NCI-H82 (cell line): ENCODE data around the gene AMDHD2.
A peak's percentile ranks its signal among the peaks of the same experiment; 100 is the strongest.
"Not testable (repeated sequence)": the region's sequence is repeated elsewhere in the genome, so short reads cannot be mapped to it uniquely, and the experiment has no call there.

Experiments used
- DNase-seq: peaks from one replicate; lab custom pipeline; 2025; lab: John Stamatoyannopoulos, UW

AMDHD2 gene

GRCh38 chr16:2517954-2518605 lies 2.1 kb upstream of the AMDHD2 start:
- DNase-seq, result no peak

DNA sequence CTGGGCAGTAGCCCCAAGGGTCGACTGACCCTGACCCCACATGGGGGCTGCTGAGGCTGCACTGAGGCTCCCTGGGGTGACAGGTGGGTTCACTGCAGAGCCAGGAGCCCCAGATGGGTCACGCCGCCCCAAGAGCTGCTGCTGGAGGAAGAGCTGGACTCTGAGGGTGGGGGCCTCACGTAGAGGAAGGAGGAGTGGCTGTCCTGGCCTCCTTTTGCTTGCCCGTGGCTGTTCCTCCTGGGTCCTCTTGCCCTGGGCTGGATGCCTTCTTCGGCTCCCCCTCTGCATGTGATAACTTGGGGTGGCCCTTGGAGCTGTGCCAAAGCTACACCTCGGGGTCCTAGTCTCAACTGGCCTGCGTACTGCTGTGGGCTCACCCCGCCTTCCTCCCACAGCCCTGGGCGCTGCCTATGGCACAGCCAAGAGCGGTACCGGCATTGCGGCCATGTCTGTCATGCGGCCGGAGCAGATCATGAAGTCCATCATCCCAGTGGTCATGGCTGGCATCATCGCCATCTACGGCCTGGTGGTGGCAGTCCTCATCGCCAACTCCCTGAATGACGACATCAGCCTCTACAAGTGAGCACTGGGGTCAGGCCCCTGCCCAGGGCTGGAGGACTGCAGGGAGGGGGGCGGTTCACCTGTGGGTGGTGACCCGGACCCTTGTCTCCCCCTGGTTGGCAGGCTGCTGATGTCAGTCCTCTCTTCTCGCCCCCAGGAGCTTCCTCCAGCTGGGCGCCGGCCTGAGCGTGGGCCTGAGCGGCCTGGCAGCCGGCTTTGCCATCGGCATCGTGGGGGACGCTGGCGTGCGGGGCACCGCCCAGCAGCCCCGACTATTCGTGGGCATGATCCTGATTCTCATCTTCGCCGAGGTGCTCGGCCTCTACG lies 1.1 kb upstream of the AMDHD2 start:
- no peak for DNase-seq

GRCh38 chr16:2519711-2520080 lies 475 bp upstream of the AMDHD2 start:
- no peak for DNase-seq

- no peak for DNase-seq
Observed at GRCh38 chr16:2520784-2521531, 787 bp downstream of the AMDHD2 start.

DNA sequence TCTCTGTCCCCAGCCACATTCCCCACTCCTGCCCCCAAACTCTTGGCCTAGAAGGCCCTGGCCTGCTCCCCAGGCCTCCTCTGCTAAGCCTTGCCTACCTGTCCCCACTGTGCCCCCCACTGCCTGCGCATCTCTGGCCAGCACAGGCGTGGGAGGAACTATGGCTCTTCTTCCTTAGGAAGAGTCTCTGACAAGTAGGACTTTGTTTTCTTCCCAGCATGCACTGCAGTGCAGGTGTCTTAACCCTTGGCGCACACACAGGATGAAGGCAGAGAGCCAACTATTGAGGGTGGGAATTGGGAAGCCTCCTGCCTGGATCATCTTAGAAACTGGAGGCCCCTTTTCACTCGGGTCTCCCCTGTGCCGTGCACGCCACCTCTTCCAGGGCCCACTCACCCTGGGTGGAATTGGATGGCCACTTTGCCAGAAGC lies 3.6 kb downstream of the AMDHD2 start:
- no peak for DNase-seq

DNA sequence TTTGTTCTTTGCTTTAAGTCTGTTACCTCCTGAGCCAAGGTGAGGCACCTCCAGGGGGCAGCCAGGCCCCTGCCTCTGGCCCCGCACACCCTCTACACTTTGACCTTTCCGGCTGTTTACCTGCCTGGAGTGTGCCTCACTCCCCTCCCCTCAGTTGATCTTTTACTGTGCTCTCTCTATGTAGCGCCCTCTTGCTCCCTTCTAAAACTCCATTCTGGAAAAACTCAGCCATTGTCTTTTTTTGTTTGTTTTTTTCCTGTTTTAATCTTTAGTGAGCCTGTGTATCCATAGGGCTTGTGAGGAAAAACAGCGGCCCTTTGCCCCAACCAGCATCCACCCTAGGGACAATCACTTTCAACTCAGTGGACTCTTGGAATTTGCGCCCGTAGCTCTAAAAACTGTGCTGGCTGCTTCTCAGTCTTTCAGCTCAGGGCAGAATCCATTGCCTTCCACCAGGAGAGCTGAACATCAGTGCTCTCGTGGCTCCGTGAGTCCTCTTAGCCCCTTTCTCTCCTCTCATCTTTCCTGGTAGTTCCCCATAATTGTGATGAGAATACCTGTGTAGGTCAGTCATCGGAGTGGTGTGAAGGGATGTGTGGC lies 4.3 kb downstream of the AMDHD2 start:
- no peak for DNase-seq

DNA sequence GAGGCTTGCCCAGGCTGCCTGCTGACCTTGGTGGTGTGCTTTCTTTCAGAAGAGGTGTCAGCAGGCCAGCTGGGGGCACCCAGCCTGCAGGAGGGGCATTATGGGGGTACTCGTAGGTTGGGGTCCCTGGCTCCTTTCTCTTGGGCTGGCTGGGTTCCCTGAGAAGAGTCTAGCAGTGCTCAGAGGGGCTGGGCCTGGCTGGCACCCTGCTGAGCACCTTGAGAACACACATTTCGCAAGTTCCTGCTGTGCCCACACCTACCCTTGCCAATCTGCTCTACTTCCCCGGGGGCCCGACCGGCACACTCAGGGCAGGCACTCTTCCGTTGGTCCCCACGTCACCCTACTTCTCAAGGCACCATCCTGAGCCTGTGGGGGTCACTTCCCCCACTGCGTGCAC lies 6.0 kb downstream of the AMDHD2 start:
- no peak for DNase-seq

- no peak for DNase-seq
Observed at GRCh38 chr16:2527071-2527783, 7.1 kb downstream of the AMDHD2 start.

DNA sequence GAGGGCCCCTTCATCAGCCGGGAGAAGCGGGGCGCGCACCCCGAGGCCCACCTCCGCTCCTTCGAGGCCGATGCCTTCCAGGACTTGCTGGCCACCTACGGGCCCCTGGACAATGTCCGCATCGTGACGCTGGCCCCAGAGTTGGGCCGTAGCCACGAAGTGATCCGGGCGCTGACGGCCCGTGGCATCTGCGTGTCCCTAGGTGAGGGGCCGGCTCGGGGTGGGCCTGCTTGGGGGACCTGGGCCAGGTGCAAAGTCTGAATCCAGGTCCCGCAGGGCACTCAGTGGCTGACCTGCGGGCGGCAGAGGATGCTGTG lies 7.6 kb downstream of the AMDHD2 start:
- DNase-seq, result no peak

DNA sequence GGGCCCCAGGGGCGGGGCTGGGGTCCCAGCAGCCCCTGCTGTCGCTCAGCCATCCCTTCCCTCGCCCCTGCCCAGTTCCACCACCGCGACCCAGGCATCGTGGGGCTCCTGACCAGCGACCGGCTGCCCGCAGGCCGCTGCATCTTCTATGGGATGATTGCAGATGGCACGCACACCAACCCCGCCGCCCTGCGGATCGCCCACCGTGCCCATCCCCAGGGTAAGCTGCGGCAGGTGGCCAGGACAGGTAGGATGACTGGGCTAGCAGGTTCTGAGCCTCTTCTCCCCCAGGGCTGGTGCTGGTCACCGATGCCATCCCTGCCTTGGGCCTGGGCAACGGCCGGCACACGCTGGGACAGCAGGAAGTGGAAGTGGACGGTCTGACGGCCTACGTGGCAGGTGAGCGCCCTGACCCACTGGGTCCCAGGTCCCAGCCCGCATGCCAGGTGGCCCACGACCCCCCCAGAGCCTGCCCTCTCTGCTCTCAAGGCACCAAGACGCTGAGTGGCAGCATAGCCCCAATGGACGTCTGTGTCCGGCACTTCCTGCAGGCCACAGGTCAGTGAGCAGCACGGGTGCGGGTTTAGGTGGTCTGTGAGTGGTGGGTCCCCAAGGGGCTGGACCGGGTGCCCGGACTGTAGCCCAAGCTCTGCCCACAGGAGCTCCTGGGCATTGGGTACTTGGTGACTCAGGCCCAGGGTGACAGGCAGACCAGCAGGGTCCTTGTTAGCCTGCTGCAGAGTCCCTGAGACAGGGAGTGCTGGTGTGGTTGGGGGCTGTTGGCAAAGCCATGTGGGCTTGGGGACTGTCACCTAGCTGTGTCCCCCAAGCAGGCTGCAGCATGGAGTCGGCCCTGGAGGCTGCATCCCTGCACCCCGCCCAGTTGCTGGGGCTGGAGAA lies 8.2 kb downstream of the AMDHD2 start:
- DNase-seq, result no peak

- DNase-seq, result no peak
Observed at GRCh38 chr16:2529061-2529931, 9.1 kb downstream of the AMDHD2 start.

- no peak for DNase-seq
Observed at GRCh38 chr16:2529961-2530628, 9.9 kb downstream of the AMDHD2 start.

DNA sequence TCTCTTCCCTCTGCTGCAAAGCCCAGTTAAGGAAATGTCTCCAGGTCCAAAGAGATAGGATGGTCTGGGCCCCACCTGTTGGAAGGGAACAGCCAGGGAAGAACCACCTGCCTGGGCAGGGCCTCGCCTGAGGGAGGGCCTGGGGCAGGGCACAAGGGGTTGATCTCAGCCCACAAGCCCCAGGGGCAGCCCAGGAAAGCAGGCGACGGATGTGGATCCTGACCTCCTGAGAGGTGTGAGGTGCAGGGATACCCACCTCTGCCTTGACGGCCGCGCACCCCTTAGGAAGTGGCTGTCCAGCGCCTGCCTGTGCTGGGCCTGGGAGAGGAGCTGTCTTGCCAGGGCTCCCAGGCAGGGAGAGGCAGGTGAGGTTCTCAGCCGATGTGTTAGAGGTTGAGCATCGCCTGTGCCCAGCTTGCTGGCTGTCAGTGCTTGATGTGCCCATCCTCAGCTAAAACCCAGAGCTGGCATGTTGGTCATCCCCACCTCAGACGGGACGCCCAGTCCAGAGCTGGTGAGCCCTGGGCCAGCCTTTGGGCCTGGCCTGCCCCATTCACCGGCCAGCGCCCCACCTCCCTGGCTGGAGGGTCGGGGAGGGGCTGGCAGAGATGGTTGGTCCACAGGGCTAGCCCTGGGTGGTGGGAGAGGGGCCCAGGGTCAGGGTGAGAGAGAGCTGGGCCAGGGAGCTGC lies 10.6 kb downstream of the AMDHD2 start:
- no peak for DNase-seq

- no peak for DNase-seq
Observed at GRCh38 chr16:2531371-2531695, 11.2 kb downstream of the AMDHD2 start, which contains the start of gene CEMP1. CEMP1 (minus strand) TSS chr16:2531408; CDS start chr16:2531073, 335 bp downstream.

DNA sequence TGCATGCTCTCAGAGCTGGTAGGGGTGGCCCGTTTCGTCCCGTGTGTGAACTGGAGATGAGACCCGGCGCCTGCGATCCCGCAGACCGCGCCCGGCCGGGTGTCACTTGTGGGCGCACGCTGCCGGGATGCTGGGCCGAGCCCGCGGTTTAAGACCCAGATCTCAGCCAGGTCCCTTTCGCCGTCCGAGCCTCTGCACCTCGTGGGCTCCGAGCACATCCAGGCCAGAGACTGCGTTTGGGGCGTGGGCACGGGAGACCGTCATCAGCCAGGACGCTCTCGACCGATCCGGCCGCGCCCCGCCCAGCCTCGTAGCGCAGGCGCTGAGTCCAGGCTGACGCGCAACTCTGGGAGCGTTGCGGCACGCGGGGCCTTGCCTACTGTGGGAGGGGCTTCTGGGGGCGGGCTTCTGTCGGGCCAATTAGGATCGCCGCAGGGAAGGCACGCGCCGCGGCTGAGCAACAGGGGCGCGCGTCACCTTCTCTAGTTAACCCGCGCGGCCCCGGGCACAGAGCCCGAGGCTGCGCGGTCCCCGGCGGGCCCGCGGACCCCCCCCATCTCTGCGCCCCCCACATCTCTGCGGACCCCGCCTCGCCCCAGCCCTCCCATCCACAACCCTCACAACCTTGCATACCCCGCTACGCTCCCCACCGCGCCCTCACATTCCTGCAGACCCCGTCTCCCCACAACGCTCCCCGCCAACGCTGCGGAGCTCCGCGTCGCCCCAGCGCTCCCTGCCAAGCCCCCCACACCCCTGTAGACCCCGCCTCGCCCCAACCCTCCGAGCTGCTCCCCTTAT lies 11.7 kb downstream of the AMDHD2 start:
- DNase-seq, result peak; percentile 98

DNA sequence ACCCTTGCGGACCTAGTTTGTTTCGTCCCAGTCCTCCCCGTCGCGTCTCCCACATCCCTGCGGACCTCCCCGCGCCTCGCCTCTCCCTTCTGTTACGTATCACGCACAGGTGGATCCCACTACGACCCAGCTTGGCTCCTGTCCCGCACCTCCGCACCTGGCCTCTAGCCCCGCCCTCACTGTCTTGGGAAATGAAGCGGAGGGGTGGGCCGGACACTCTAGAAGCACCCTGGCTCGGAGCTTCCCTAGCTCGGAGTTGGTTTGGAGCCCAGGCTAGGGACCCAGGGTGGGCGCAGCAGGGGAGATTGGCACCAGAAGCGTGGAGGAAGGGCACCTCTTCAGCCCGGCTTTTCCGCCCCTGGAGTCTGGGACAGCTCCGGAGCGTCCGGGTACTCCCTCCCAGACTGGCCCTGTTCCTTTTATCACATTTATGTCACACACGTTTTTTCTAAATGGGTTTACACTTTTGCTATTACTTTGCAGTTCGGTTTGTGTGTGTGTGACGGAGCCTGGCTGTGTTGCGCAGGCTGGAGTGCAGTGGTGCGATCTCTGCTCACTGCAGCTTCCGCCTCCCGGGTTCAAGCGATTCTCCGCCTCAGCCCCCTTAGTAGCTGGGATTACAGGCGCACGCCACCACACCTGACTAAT lies 12.4 kb downstream of the AMDHD2 start:
- DNase-seq, result peak; percentile 61

DNA sequence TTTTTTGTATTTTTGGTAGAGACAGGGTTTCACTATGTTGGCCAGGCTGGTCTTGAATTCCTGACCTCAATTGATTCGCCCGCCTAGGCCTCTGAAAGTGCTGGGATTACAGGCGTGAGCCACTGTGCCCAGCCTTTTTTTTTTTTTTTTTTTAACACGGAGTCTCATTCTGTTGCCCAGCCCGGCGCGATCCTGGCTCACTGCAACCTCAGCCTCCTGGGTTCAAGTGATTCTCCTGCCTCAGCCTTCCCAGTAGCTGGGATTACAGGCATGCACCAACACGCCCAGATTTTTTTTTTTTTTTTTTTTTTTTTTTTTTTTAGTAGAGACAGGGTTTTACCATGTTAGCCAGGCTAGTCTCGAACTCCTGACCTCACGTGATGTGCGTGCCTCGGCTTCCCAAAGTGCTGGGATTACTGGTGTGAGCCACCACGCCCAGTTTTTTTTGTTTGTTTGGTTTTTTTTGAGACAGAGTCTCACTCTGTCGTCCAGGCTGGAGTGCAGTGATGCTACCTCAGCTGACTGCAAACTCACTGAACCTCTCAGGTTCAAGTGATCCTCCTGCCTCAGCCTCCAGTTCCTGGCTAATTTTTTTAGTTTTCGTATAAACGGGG lies 13.1 kb downstream of the AMDHD2 start:
- DNase-seq, result not testable (repeated sequence)
